ENCODE results near the gene NUDT1.

The NUDT1 gene

GRCh38 chr7:2241580-2242540, at the start of gene NUDT1, which contains the start of gene MRM2:
Gene NUDT1, plus strand, starts transcription at chr7:2242226. Its CDS starts 2,349 bp downstream, at chr7:2244575.
Gene MRM2, minus strand, starts transcription at chr7:2242205. Its CDS starts 36 bp downstream, at chr7:2242169.
- peak; percentile 84 for DNase-seq

GRCh38 chr7:2192831-2193534, 49.0 kb upstream of the NUDT1 start:
- no peak for DNase-seq

GRCh38 chr7:2193575-2194305, 48.3 kb upstream of the NUDT1 start:
- no peak for DNase-seq

DNA sequence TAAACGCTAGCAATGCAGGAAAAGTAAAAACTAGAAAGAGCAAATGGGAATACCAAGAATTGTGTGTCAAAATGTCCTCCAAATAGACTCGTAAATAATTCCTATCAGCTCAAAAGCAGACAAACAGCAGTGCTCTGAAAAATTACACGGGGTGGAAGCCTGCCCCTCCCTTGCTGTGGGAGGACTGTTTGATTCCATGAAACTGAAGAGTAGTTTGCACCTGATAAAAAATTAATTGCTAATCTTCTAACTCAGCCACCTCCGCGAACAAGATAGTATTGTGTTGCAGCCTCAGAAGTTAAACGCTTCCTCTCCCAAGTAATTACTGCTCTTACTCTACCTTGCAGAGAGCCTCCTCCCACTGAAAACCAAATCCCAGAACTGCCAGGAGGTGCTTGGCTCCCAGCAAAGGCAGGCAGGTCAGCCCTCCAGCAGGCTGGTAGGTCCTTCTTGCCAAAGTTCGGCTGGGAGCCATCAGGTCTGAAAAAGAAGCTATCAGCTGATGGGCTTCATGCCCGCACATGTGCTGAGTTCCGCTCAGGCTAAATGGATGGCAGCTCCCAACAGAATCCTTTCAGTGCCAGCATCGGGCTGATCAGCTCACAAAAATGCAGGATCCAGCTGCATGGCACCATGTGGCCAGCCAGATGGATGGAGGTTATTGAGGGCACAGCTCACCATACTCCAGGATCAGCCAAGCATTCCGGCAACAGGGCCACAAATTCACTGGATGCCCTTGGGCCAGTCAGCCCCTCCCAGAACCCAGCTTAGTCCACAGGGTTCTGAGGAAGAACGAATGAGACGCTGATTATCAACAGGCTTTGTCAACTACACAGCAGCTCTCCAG, 46.4 kb upstream of the NUDT1 start:
- DNase-seq: peak; percentile 70

DNA sequence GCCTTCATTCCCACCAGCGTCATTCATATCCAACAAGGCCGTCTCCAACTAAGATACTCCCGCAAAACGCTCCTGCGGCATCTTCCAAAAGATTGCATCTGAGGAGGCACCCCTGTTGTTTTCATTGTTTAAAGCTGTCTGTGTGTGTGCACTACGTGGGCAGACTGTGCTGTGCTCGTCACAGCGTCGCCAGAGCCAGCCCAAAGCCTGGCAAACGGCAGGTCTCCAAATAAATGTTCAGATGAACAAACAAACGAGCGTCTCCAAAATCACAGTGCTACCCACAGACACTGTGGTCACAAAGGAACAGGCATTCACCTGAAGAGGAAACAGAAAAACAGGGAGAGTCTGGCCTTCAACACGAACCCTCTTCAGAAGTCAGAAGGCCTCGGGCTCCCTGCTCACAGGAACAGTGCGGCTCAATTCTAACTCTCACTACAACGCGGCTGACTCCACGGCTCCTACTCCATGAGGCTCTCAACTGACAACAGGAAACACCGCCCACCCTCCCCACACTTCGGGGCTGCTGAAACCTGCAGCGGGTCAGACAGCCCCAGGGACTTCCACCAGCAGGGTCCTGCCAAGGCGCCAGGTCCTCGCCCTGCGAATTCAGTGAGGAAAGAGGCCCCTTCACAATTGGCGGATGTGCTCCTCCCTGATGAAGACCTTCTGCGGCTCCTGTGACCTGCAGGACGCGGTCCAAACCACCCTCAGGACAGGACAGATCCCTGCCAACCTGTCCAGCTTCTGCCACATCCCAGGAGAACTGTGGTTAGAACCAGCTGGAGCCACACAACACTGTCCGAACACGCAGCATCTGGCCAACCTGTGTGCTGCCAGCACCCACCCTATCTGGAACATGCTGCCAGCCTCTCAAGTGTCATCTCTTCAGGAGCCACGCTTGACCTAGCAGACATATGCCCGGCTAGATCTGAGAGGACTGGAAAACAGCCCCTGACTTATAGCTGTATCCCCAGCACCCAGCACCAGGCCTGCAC, 45.3 kb upstream of the NUDT1 start:
- DNase-seq: no peak

DNA sequence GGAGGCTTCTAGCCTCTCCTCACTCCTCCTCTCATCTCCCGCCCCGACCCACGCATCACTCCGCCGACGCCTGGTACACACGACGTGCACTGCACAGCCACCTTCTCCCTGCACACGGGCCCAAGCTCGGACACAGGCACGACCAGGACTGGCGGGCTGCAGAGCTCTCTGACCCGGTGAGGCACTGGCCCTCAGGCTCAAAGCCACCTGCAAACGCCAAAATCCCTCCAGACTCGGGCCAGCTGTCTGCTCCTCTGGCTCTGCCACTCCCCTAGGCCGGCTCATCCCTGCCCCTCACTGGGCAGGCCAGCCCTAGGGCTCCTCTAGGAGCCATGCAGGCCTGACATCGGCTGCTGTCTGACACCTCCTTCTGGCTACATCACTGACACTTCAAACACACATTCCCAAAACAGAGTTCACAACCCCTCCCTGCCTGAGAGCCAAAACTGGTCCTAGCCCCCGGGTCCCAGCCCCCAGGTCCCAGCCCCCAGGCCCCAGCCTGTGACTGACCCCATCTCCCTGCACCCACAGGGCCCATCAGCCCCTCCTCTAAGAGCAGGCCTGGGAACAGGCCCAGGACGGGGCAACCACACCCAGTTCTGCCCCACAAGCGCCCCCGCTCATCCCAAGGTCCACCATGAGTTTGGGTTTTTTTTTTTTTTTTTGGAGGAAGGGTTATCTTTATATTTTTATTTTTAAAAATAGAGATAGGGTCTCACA, 44.4 kb upstream of the NUDT1 start:
- DNase-seq: no peak

DNA sequence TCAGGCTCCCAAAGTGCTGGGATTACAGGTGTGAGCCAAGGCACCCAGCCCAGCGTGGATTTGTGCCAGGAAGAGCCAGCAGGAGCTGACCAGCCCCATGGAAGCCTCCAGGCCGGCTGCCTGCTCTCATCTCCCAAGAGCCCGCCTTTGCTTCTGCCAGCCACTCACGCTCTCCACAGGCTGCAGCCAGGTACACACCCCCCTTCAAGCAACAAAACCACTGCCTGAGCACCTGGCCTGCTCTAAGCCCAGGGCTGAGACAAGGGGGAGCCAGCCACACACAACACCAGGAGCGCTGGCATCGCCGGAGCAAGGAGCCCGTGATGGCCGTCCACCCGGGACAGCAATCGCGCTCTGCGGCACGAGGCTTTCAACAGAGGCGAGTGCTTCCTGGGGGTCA, 43.8 kb upstream of the NUDT1 start:
- no peak for DNase-seq

DNA sequence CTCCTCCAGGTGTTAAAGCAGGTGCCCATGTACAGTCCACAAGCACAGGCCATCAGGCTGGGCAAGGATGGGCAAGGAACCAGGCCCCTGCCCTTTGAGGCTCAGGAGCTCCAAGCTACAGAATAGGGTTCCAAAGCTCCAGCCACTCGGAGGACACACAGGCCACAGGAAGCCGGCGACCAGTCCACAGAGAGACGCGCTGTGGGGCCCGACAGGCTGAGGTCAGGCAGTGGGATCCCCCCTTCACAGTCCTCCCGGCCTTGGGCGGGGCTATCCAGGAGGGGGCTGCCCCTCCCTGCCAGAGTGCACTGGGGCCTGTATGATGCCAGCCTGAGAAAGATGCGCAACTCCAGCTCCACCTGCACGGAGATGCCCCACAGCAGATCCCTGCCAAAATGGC, 43.3 kb upstream of the NUDT1 start:
- no peak for DNase-seq

DNA sequence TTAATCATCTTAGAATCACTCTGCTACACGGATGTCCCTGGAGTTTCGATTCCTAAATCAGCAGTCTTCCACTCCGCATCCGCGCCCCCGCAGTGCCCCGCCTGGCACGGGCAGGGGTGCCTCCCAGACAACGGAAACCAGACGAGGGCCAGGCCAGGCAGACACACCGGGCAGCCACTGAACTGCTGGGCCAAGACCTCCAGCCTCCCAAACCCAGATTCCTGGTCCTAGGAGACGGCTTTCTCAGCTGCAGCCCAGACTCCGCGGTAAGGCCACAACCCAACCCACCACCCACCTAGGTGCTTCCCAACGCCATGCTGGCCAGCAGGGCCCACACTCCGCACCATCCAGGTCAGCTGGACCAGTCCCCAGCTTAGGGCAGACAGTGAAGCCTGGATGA, 42.5 kb upstream of the NUDT1 start:
- DNase-seq: no peak

- DNase-seq: no peak
These were observed 42.0 kb upstream of the NUDT1 start for GRCh38 chr7:2199956-2200583.

GRCh38 chr7:2200584-2200980, 41.4 kb upstream of the NUDT1 start:
- no peak for DNase-seq

- no peak for DNase-seq
These were observed 40.9 kb upstream of the NUDT1 start for GRCh38 chr7:2201128-2201527.

DNA sequence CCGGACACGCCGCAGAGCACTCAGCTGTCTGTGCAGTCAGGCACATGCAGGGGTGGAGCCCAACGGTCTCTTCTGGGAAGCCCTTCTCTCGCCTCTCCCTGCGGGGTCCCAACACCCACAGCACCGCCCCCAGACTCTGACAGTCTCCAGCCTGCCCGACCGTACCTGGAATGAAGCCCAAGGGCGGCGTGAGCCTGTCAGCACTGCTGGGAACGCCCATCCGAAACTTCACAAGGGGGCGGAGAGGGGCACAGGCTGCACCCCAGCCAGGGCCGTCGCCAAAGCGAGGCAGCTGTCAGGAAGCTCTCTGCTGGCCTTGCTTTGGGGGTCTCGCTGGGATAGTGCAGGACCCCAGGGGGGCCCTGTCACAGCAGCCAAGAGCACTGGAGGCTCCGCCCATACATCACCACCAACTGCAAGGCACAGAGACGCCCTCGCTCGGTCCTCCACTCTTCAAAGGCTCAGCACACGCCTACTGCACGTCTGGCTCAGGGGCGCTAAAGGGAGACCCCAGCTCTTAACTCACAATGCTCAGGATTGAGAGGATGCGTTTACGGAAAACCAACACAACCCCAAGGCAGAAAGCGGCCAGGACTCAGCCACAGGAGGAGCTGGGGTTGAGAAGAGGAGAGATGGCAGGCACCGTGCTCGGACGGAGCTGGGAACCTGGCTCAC, 40.2 kb upstream of the NUDT1 start:
- no peak for DNase-seq

DNA sequence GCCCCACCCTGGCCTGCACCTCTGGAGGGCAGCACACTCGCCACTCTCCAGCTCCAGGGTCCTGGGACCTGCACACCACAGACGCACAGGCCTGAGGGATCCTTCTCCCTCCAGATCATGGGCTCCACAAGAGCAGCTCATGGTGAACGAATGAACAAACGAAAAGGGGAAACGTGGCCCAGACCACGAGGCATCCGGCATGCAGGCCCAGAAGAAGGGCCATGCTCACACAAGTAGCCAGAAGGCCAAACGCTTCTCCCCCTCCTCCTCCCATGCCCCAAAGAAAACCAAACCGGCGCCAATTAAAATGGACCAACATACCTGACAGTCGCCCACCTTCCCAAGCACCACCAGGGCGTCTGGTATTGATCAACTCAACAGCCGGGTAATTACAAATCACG, 39.7 kb upstream of the NUDT1 start:
- DNase-seq: no peak

DNA sequence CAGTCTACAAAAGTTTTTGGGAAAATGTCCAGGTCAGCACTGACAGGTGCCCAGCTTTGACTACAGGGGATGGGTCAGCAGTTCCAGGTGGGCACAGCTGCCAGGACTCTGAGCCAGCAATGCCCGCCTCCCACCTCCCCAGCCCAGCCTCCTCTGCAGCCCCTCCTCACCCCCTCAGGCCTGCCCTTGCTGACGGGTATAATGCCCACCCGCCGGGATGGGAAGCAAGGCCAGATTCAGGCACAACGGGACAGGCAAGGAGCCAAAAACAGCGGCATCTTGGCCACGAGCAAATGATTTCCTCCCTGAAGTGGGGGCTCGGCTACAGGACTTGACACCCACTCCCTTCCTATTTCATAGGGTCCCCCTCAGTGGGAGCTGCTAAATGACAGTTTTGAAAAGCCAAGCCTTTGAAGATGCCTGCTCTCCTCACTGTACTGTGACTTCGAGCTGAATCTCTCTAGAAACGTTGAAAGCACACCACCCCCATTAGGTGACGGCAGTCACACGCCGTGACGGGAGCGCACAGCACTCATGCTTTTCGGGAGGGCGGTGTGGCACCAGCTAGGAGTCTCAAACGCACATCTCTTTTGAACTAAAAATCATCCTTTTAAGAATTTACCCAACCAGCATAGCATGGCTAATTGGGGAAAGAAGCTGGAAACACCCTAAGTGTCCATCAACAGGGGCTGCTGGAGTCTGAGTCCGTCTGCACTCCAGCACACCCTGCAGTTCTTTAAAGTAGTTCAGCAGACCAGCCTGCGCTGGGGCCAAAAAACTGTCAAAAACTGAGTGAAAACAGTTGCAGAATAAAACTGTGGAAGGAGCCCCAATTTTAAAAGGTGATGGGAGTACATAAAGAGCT, 38.9 kb upstream of the NUDT1 start:
- no peak for DNase-seq

DNA sequence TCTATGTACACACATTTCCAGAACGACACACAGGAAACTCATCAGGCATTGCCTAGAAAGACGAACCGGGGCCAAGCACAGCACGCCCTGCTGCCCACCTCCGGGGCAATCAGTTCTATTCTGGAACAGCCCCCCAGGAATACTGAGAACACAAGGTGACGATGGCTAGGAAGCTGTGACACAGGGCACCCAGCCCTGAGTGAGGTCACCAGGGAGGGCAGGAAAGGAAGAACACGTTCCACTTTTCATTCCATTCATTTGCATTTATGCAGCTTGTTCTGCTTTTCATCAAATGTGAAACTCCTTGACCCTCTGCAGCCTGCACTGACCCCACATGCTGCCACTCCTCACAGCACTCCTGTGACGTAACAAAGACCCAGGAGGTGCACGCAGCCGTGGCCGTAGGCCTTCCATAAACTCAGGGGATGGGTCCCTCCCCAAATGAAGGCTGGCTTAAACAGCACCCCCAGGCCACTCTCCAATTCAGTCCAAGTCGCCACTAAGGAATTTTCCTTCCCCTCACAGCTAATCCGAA, 38.2 kb upstream of the NUDT1 start:
- DNase-seq: no peak

GRCh38 chr7:2204446-2204845, 37.6 kb upstream of the NUDT1 start:
- DNase-seq: no peak

Data from hematopoietic multipotent progenitor cell treated with erythropoietin and hydrocortisone succinate and interleukin-3 and kit ligand, for 6 days (in vitro differentiated cells).